Skeletal muscle cell (primary cell): ENCODE measurements around the gene GAB1.

Experiments
- DNase-seq: peaks from one replicate; pipeline ENCODE4 v3.0.0-alpha.2; 2010; ENCODE audit warnings: low read depth
- H3K4me3 ChIP-seq: 2 replicates; pipeline ENCODE4 v1.5.1; 2011; ENCODE audit warnings: low read depth, mild to moderate bottlenecking, control low read depth, low read length, moderate library complexity

Gene GAB1

DNA sequence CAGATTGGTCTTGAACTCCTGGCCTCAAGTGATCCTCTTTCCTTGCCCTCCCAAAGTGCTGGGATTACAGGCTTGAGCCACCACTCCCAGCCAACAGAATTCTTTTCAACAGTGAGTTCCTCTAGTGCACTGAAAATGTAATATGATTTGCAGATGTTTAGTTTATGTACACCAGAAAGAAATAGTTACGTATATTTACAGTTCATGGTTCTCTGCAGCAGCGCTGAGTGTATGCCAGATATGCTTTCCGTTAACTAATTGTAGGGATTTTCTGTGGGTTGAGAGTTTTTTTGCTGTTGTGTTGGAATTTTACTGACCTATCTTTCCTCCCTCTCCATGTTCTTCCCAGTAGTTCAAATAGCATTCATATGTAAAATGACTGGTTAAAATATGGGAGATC is 44.0 kb downstream of the GAB1 start:
- no peak for DNase-seq
- H3K4me3 ChIP-seq: no peak overlapping the region

DNA sequence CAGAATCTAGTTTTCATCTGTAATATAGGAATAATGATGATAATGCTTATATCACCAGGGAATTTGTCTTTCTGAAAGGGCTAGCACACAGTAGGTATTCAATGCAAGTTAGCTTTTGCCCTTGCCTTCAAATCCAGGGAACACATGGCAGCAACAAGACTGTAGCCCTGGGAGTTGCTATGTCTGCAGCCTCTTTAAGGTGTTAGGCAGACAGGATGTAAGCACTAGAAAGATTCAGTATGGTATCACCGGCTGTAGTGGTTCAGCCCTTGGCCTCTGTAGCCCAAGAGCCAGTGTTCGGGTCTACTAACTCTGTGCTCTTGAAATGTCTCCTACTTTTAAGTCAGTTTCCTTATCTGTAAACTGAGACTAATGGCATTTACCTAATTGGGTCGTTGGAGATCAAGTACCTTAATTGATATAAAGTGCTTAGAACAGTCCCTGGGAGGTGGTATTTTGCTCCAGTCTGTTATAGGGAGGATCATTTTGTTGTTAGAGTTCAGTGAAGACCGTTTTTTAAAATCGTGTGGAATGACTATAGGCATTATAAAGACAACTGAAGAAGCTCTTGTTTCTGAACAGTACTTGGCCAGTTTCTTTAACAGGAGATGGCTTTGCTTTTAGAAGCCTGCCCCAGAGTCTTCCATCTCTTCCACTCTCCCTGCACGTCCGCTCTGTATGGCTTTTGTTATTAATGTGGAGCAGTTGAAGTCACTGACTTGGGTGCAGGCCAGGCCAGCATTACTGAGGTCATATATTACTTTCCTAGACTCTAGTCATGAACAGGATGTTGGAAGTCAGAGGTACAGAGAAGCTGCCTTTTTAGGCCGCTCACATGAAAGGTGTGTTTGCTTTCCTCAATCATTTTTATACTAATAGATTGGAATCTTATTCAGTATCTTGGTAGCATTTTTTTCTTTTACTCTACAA is 44.8 kb downstream of the GAB1 start:
- DNase-seq: peak; percentile 69
- H3K4me3 ChIP-seq: no peak overlapping the region

DNA sequence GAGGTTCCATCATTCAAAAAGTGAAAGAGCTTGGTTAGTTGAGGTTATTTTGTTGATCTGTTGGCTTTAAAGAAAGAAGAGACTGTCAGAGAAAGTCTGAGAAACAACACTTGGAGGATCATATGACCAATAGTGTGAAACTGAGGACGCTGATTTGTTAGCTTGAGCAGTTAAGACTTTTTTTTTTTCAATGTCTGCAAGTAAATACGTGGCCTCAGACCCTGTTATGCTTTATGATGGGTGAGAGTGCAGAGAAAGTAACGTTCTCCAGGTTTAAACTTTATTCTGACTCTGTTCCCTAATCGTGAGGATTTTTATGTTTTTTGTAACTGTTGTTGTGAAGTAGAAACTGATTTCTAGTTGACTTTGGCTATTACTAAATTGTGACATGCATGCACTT is 45.9 kb downstream of the GAB1 start:
- DNase-seq: no peak
- no peak overlapping the region for H3K4me3 ChIP-seq

DNA sequence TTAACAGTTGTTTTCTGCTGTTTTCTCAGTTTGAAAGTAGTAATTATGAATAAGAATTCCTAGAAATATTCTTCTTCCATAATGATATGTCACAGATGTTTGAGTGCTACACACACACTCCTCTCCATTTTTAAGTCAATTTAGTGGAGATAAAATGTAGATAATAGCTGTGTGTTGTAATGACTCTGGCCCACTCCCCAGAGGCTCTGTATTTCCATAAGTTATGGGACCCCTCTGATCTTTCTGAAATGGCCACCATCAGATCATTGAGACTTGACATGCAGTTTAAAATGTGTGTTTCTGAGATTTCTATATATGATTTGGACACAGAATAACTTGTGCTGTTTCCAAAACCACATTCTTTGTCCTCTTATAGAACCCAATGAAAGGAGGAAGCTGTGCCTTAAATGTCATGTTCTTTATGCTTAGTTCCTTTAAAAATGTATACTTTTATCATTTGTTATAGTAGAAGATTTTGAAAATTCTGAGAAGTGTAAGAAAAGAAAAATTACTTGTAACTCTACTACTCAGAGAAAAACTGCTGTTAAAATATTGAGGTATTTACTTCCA is 46.4 kb downstream of the GAB1 start:
- DNase-seq: no peak
- no peak overlapping the region for H3K4me3 ChIP-seq

DNA sequence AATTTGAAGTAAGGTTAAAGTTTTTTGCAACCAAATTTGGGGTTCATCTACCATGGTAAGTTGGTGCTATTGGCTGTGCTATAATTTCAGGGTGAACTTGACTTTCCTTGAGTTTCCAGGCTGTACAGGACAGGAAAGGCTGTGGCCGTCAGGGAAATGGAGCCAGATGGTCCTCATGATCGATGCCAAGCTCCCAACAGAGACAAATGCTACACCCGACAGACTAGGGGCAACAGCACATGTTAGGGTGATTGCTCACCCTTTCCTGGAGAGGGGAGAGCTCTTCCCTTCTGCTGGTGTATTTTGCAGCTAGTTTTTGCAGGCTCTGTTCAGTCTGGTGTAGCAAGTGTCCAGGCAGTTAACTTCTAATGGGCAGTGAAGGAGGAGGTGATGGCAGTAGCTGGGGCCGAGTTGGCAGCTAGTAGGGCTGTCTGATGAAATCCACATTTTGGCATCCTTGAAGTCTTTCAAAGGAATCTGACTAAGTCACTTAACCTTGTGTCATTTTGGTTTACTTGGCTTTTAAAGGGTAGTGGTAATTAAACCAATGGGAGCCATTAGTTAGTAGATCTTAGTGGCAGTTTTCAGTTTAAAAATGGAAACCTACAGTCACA is 47.8 kb downstream of the GAB1 start:
- no peak for DNase-seq
- H3K4me3 ChIP-seq: no peak overlapping the region

DNA sequence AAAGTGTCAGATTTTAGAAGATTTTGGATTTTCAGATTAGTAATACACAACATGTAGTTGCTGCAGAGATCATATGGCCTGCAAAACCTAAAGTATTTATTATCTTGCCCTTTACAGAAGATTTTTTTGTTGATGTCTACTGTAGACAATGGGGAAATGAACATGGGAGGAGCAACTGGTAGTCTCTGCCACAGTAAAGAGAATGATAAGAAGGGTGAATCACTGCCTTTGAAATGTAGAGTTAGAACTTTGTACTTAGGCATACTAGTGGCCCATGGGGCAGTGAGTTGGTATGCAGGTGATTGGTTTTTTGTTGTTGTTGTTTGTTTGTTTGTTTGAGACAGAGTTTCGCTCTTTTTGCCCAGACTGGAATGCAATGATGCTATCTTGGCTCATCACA is 50.1 kb downstream of the GAB1 start:
- no peak for DNase-seq
- H3K4me3 ChIP-seq: no peak overlapping the region

DNA sequence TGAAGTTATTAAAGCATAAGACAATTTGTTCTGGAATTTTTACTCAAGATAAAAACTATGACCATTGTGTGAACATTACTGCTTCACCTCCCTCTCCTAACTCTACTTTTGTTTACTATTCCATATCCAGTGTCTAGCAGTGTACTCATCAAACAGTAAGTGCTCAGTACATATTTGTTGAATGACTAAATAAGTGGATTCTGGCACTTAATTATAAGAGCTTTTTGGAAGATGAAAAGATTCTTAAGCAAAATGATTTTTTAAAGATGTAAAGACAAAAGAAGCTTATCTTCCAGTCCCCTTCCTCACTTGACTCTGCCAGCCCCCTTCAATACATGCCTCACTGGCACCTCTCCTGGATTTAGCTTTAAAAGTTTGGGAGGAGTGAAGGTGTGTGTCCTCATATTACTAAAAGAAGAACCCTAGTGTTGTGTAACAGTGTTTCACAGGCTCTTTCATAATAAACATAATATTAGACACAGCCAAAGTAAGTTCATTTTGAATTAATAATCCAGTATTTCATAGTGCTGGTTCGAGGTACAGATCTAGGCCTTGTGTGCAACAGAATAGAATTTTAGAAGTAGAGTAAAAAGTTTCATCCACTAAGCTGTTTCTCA is 53.0 kb downstream of the GAB1 start:
- no peak for DNase-seq
- no peak overlapping the region for H3K4me3 ChIP-seq

DNA sequence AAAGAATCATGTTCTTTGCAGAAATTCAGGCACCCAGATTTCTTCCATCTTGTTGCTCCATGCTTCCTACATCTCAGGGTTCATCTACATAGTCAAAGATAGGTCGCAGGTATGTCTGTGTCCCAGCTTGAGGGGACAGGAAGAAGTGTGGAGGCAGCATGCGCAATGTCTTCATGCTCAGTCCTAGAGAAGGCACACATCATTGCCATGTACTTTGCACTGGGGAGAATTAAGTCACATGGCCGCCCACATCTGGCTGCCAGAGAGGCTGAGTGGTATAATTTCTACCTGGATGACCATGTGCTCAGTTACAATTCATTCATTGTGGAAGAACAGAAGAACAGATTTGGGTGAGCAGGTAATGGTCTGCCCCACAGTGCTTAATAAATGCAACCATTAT is 54.1 kb downstream of the GAB1 start:
- DNase-seq: no peak
- no peak overlapping the region for H3K4me3 ChIP-seq

DNA sequence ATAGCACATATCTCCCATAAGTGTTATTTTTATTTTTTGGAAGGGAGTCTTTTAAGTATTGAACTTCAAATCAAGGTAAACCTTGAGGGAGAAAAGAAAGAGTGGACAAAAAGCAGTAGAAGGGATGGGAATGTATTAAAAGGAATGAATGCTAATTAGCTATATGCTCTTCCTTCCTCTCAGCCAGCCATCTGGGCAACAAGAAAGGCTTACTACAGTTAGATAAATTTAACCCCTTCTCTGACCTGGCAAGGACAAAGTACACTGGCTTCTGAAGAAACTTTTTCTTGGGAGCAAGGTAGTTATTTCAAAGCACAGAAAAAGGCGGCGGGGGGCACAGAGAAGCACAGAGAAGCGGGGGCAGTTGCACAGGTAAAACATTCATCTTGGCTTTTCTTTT is 54.6 kb downstream of the GAB1 start:
- no peak overlapping the region for H3K4me3 ChIP-seq
- no peak for DNase-seq

DNA sequence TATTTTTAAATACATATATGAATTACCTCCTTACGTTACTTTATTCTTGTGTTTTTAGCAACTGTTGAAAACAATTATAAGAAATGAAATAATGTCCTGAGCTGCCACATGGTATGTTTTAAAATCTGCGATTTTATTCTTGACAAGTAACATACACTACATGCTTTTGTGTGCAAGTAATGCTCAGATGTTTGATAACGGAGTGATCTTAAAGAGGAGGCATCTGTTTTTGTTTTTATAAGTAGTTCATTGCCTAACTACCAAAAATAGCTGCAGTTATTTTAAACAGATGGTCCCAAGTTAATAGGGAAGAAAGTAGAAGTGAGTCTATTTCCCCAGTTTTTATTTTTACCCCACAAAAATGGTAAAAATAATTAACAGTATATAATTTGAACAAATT is 55.2 kb downstream of the GAB1 start:
- no peak overlapping the region for H3K4me3 ChIP-seq
- no peak for DNase-seq

DNA sequence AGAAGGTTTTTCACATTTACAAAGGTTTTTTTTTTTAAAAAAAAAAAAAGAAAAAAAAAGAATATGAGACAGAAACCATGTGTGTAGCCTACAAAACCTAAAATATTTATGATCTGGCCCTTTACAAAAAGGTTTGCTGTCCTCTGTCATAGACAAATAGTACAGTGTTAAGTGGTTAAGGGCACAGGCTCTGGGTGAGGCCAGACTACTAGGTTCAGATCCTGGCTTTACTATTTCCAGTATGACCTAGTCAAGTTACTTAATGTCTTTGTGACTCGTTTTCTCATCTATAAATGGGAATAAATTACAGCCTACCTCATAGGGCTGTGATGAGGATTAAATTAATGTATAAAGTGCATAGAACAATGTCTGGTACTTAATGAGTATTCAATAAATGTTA is 56.5 kb downstream of the GAB1 start:
- DNase-seq: no peak
- H3K4me3 ChIP-seq: no peak overlapping the region

DNA sequence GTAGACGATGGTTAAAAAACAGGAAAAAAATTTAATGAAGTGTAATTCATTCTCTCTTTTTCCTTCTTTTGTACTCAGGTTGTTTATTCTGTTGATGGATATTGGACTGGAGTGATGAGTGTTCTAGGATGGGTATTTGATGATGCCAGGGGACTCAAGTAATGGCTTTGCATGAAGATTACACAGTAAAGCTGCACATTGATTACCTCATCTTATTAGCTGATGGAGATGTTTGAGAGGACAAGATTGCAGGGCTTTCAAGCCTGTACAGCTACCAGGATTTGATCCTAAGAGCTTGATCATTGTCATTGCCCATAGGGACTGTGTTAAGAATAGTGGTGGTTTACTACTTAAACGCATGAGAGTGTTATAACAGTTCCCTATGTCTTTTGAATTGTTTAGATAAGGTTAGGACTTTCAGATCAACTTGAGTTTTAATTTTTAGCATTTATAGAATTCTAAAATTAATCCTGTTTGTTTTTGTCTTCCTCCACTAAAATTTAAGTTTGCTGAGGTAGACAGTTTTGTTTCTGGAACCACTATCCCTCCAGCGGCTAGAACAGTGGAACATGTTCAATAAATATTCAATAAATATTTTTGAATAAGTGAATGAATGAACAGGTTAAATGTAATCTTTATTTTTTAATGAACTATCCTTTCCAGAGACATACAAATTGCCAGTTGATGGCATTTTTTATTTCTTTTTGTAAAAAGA is 58.2 kb downstream of the GAB1 start:
- DNase-seq: no peak
- no peak overlapping the region for H3K4me3 ChIP-seq

DNA sequence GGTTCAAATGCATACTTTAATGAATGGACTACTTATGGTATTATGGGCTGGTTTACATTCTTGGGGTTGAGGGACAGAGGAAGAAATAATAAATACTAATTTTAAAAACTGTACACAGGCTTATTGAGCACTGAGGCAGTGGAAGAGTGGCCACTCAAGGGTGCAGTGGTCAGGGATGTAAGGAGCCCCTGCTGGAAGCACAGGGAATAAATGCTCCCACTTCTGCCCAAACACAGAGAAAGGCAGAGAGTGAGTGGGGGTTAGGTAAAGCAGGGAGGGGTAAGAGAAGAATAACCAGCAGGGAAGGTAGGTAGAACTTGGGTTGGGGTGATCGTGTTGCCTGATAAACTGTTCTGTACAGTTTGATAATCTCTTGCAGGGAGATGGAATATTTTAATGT is 60.0 kb downstream of the GAB1 start:
- H3K4me3 ChIP-seq: no peak overlapping the region
- DNase-seq: no peak

DNA sequence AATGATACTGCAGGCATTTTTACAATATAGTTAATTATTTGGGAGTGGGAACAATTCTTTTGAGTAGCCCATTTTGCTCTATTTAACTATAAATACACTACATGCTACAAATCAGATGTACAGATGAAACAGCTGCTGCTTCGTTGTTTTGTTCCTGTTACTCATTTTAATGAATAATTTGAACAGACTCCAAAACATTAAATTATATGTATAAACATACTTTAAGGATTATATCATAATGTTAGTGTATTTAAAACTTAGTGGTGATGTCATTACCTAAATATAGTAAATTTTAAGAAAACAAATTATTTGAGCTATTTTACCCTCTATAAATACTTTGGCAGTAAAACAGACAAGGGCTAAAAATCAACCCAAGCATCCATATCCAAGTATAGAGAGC is 60.7 kb downstream of the GAB1 start:
- no peak overlapping the region for H3K4me3 ChIP-seq
- no peak for DNase-seq

DNA sequence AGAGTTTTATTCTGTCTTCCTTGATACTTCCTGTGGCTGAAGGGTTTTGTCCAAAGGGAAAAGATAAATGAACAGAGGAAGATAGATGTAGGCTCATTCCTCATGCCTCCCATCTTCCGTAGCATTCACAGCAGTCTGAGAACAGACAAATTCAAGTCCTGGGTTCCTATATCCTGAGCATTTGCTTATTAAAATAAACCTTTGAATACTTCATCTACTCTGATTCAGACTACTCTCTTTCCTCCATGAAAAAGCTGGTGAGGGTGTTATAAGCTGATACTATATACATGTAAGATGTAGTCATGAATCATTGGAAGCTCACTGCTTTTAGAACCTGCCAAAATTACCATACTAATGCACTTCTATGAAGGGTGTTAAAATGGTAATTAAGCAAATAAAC is 61.2 kb downstream of the GAB1 start:
- no peak overlapping the region for H3K4me3 ChIP-seq
- no peak for DNase-seq

DNA sequence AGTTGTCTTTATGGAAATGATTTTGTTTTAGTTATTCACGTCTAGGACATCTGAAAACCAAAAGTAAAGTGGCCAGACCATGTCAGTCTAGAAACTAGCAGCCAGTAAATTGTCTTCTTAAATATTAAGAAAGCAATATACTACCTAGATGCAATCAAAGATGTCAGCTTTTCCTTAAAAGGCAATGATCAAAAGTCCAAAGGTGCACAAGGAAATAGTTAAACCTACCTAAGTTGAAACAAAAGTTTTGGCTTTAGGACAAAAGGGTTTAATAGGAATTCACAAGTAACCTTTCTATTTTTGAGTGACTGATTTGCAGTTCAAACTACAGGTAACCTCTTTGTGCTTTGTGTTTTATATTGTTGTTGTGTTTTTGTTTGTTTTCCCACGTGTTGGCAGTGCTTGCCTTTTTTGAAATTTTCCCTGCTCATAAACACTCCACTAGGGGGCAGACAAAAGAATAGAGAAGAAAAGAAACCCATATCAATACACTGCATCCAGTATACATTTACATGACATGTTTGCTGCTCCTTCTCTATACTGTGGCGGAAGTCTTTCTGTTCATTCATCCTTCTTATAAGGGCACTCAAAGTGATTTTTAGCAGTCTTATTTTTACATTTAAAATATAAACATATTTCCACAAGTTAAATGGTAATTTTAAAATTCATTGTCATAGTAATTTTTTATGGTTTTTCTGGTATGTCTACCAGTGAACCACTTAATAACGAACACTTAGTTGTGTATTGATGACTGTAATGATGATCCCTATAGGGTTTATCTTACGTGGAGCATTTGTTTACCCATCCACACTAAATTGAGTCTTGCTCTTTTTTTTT is 62.7 kb downstream of the GAB1 start:
- no peak for DNase-seq
- H3K4me3 ChIP-seq: no peak overlapping the region

DNA sequence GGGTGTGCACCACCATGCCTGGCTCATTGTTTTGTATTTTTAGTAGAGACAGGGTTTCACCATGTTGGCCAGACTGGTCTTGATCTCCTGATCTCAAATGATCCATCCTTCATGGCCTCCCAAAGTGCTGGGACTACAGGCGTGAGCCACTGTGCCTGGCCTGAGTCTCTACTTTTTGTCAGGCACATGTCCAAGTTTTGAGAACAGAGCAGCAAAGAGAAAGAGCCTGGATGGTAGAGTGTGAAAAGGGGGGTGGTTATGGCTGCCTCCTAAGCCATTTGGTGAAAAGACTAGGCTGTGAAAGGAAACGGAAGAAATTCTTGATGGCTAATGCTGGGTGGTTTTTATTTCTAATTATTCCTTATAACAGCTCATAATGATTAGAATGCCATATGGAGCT is 63.4 kb downstream of the GAB1 start:
- no peak overlapping the region for H3K4me3 ChIP-seq
- no peak for DNase-seq

DNA sequence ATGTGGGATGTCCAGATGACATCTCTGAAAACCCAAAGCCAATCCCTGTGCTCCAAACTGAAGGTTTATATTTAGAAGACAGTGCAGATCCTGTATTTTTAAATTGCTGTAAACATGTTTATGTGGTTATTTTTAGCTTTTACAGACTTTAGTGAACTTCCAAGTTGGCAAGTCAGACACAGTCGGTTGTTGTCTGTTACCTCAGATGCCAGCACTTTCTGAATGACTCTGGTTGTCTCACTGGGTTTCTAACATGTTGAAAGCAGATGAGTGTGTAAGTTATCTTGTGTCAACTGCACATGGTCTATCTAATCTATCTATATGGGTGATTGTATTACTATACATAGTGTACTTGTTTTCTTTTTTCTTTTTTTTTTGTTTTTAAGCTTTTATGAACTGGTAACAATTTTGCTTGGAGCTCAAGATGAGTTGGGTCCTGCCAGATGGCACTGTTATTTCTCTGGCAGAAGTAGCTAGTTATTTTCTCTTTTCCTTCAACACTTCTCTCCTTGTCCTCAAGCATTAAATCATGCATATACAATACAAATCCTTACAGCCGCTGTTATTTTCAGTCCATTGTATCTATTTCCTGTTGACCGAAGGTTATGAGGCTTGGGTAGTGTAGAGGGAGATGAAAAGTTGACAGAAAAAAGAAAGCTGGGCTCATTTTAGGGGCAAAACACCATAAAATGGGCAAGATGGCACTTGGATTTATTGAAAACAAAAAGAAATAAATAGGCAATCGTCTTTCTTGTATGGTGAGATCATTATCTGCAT is 66.3 kb downstream of the GAB1 start:
- no peak overlapping the region for H3K4me3 ChIP-seq
- no peak for DNase-seq

DNA sequence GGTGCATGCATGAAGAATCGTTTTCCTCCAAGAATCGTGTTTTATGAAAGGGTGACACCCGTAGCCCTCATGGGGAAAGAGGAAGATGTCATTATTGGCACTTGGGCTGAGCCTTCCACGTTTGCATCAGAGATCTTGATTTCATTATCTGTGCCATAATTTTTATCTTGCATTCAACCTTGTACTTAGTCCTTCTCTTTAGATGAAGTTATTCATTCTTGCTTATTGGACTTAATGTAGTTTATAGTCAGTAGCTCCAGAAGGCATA is 66.8 kb downstream of the GAB1 start:
- DNase-seq: no peak
- H3K4me3 ChIP-seq: no peak overlapping the region
